Hepatocyte (in vitro differentiated cells): ENCODE results near the gene OPCML. TPM values are rescaled to one million over a fixed set of nuclear protein-coding genes. Genes with fewer than 3 reads are reported as not detected.

Experiments
- DNase-seq: peaks from one replicate; pipeline ENCODE4 v3.0.0-alpha.2; 2016; ENCODE audit warnings: low spot score
- H2AFZ ChIP-seq: fragments of 200-600 bp; sonication (generic); 2 replicates; pipeline ENCODE4 v1.6.0; 2016; ENCODE audit warnings: antibody characterized with exemption, mild to moderate bottlenecking
- H3K27ac ChIP-seq: fragments of 200-600 bp; sonication (generic); 2 replicates; pipeline ENCODE4 v1.5.1; 2016; ENCODE audit warnings: mild to moderate bottlenecking
- H3K27me3 ChIP-seq: fragments of 200-600 bp; sonication (generic); 2 replicates; pipeline ENCODE4 v1.6.1; 2016
- H3K36me3 ChIP-seq: fragments of 200-600 bp; sonication (generic); replicated peaks from 2 replicates; pipeline ENCODE4 v1.5.1; 2016; ENCODE audit warnings: low read depth; ENCODE audit not compliant: insufficient read depth
- H3K4me1 ChIP-seq: fragments of 200-600 bp; sonication (generic); 2 replicates; pipeline ENCODE4 v1.5.1; 2016; ENCODE audit warnings: mild to moderate bottlenecking, moderate library complexity; ENCODE audit not compliant: insufficient read depth
- H3K4me2 ChIP-seq: fragments of 200-600 bp; sonication (generic); 2 replicates; pipeline ENCODE4 v1.6.0; 2016
- H3K4me3 ChIP-seq: fragments of 200-600 bp; sonication (generic); 2 replicates; pipeline ENCODE4 v1.5.1; 2016; ENCODE audit warnings: mild to moderate bottlenecking
- H3K79me2 ChIP-seq: fragments of 200-600 bp; sonication (generic); 2 replicates; pipeline ENCODE4 v1.6.0; 2017; ENCODE audit warnings: mild to moderate bottlenecking
- H3K9me2 ChIP-seq: fragments of 200-600 bp; sonication (generic); replicated peaks from 2 replicates; pipeline ENCODE4 v1.6.0; 2017; ENCODE audit warnings: mild to moderate bottlenecking; ENCODE audit not compliant: insufficient read depth
- H3K9me3 ChIP-seq: fragments of 200-600 bp; sonication (generic); 2 replicates; pipeline ENCODE4 v1.5.1; 2016; ENCODE audit warnings: low read depth, mild to moderate bottlenecking
- H4K20me1 ChIP-seq: fragments of 200-600 bp; sonication (generic); 2 replicates; pipeline ENCODE4 v1.6.0; 2016; ENCODE audit warnings: mild to moderate bottlenecking; ENCODE audit not compliant: insufficient read depth, poor library complexity, severe bottlenecking
- CTCF ChIP-seq: fragments of 200-600 bp; sonication (generic); IDR thresholded peaks from 2 replicates; pipeline ENCODE4 v1.5.1; 2016; ENCODE audit warnings: antibody characterized with exemption, mild to moderate bottlenecking; ENCODE audit not compliant: poor library complexity
- EZH2 ChIP-seq: fragments of 200-600 bp; sonication (generic); IDR thresholded peaks from 2 replicates; pipeline ENCODE4 v1.6.1; 2016; ENCODE audit warnings: antibody characterized with exemption, mild to moderate bottlenecking, borderline replicate concordance
- EZH2phosphoT487 ChIP-seq: fragments of 200-600 bp; sonication (generic); IDR thresholded peaks from one replicate; pipeline ENCODE4 v1.6.1; 2018; ENCODE audit warnings: antibody characterized with exemption, mild to moderate bottlenecking, low read depth, moderate library complexity; ENCODE audit not compliant: unreplicated experiment, severe bottlenecking
- WGBS: methylation state at CpG from one replicate; pipeline ENCODE4 v1.1.6; 2016; ENCODE audit warnings: low lambda C conversion rate; ENCODE audit errors: missing lambda C conversion rate; 5-methylcytosine and 5-hydroxymethylcytosine counted together
- polyA plus RNA-seq: library from polyadenylated mRNA; unstranded; fragments of >200 nt; fragmentation: Nextera tagmentation; extraction: Ambion mirVana; gene quantifications from 2 replicates; pipeline ENCODE4 v1.2.1, GENCODE V29; 2016
- total RNA-seq: library from RNA; depleted of rRNA; stranded (reverse); fragments of >200 nt; gene quantifications from 2 replicates; pipeline ENCODE4 v1.2.3, GENCODE V29; 2014

The OPCML gene
- total and polyA plus RNA-seq, 2 experiments from 2014 or later: 0.37 to 0.98 TPM

- Histone ChIP-seq H3K9me2 (no peaks in the 10 kb centered on the region), H3K36me3 (no peaks in the 10 kb centered on the region), H3K27me3 (no peaks in the 10 kb centered on the region), H3K27ac (no peak overlapping the region), H3K4me2 (no peak overlapping the region), H3K79me2 (no peaks in the 10 kb centered on the region), H3K4me1 (no peaks in the 10 kb centered on the region), H3K4me3 (no peak overlapping the region), H4K20me1 (no peaks in the 10 kb centered on the region), H2AFZ (no peak overlapping the region), H3K9me3 (no peaks in the 10 kb centered on the region)
- TF ChIP-seq EZH2 (no peak), CTCF (no peak), EZH2phosphoT487 (no peak)
- 69% methylated on average over 13 of the region's 13 CpGs for WGBS
- DNase-seq: no peak
Observed at GRCh38 chr11:133222425-133223330, 309.6 kb downstream of the OPCML start.

GRCh38 chr11:133219543-133219942 is 312.8 kb downstream of the OPCML start:
- Histone ChIP-seq H2AFZ (no peak overlapping the region), H3K9me2 (no peaks in the 10 kb centered on the region), H3K27me3 (no peaks in the 10 kb centered on the region), H3K9me3 (no peaks in the 10 kb centered on the region), H3K4me2 (no peak overlapping the region), H3K36me3 (no peaks in the 10 kb centered on the region), H4K20me1 (no peaks in the 10 kb centered on the region), H3K4me3 (no peak overlapping the region), H3K27ac (no peak overlapping the region), H3K4me1 (no peaks in the 10 kb centered on the region), H3K79me2 (no peaks in the 10 kb centered on the region)
- no peak for TF ChIP-seq CTCF
- TF ChIP-seq EZH2phosphoT487: no peak
- no peak for TF ChIP-seq EZH2
- no peak for DNase-seq
- WGBS: 95% methylated on average over 4 of the region's 4 CpGs

- Histone ChIP-seq H3K4me3 (no peak overlapping the region), H3K9me3 (no peaks in the 10 kb centered on the region), H3K79me2 (no peaks in the 10 kb centered on the region), H3K27me3 (no peaks in the 10 kb centered on the region), H3K4me1 (no peaks in the 10 kb centered on the region), H2AFZ (no peak overlapping the region), H3K27ac (no peak overlapping the region), H4K20me1 (no peaks in the 10 kb centered on the region), H3K9me2 (no peaks in the 10 kb centered on the region), H3K4me2 (no peak overlapping the region), H3K36me3 (no peaks in the 10 kb centered on the region)
- no peak for TF ChIP-seq EZH2
- TF ChIP-seq CTCF: no peak
- TF ChIP-seq EZH2phosphoT487: no peak
- no peak for DNase-seq
Observed at GRCh38 chr11:133216813-133217212, 315.5 kb downstream of the OPCML start.
